Measurements from ENCODE around the gene SGPL1. TPM values are rescaled to one million over a fixed set of nuclear protein-coding genes. Genes with fewer than 3 reads are reported as not detected.

The SGPL1 gene
- total RNA-seq, 1 experiment from 2014 or later, result 52.6 TPM

GRCh38 chr10:70784471-70784870 is 31.3 kb upstream of the SGPL1 start:
- Histone ChIP-seq H3K79me2 (ENCODE audit: insufficient read depth, low read length) (no peaks in the 10 kb centered on the region), H2BK20ac (ENCODE audit: low read depth, low read length, poor library complexity, severe bottlenecking) (no peak overlapping the region), H4K20me1 (ENCODE audit: control insufficient read depth, insufficient read depth, insufficient read length) (no peaks in the 10 kb centered on the region), H3K18ac (ENCODE audit: insufficient read length, low read depth, low read length) (no peak overlapping the region), H3K14ac (ENCODE audit: insufficient read depth, low read length) (no peak overlapping the region), H2BK15ac (ENCODE audit: low read depth, low read length) (no peak overlapping the region), H3K9me3 (ENCODE audit: control insufficient read depth, low read depth, low read length) (no peaks in the 10 kb centered on the region), H3K4me1 (ENCODE audit: insufficient read depth, low read length) (no peaks in the 10 kb centered on the region), H3K56ac (ENCODE audit: insufficient read length, low read depth, low read length) (no peak overlapping the region), H3K4me2 (ENCODE audit: insufficient read depth, insufficient read length, low read length) (no peak overlapping the region), H3K23me2 (ENCODE audit: insufficient read length, low read depth, low read length, poor library complexity, severe bottlenecking) (no peaks in the 10 kb centered on the region), H4K8ac (replicated peaks; ENCODE audit: insufficient read length, low read depth, low read length) (no peak overlapping the region), H3K27me3 (ENCODE audit: insufficient read depth, low read length) (no peaks in the 10 kb centered on the region), H3K23ac (ENCODE audit: insufficient read length, low read depth, low read length) (no peak overlapping the region), H3K4ac (ENCODE audit: low read depth, low read length) (no peak overlapping the region), H4K5ac (ENCODE audit: insufficient read length, low read depth, low read length) (no peak overlapping the region), H3K79me1 (ENCODE audit: insufficient read depth, low read depth, low read length, poor library complexity, severe bottlenecking) (no peaks in the 10 kb centered on the region), H2AK5ac (ENCODE audit: insufficient read length, low read length) (no peak overlapping the region), H2AFZ (ENCODE audit: low read length) (no peak overlapping the region), H2BK120ac (ENCODE audit: low read depth, low read length, poor library complexity, severe bottlenecking) (no peak overlapping the region), H3K9ac (ENCODE audit: extremely low read depth, insufficient read length, low read length) (no peak overlapping the region), H2BK5ac (ENCODE audit: insufficient read length, low read length) (no peak overlapping the region), H2BK12ac (ENCODE audit: insufficient read length, low read depth, low read length) (no peak overlapping the region), H3T11ph (ENCODE audit: low read length) (no peak overlapping the region), H3K27ac (ENCODE audit: insufficient read length, low read depth, low read length) (no peak overlapping the region), H4K91ac (ENCODE audit: insufficient read length, low read depth, low read length) (no peak overlapping the region)
- no peaks in the 10 kb centered on the region for H3K36me3 Mint-ChIP-seq (ENCODE audit: insufficient read depth in 1 of 3, low read depth in 3 of 3)
- no peaks in the 10 kb centered on the region for H3K9me3 Mint-ChIP-seq
- DNase-seq, result no peak
- TF ChIP-seq CTCF (conservative IDR thresholded peaks at IDR 0.05), result no peak
- no peak overlapping the region for H3K27ac Mint-ChIP-seq
- no CpG with 5 or more reads among the region's 2 CpGs for WGBS (ENCODE audit: extremely low coverage, insufficient read length, low lambda C conversion rate)
- H3K4me1 Mint-ChIP-seq, result no peaks in the 10 kb centered on the region; a peak in 1 of 4 replicates
- H3K4me3 Mint-ChIP-seq, result no peak overlapping the region
- H3K27me3 Mint-ChIP-seq (ENCODE audit: low read depth), result peaks cover 2% of the 10 kb centered on the region; the same call in 1 of the 2 replicates
